ENCODE measurements around the gene MCU.

- no peak for TF ChIP-seq CTCF (conservative IDR thresholded peaks at IDR 0.05; ENCODE audit: low read length)
- no peak for TF ChIP-seq EZH2phosphoT487 (IDR thresholded peaks at IDR 0.05; ENCODE audit: borderline replicate concordance, low read depth, low read length)
Observed at GRCh38 chr10:72793752-72794151, 101.8 kb downstream of the MCU start.
